Mucosa of descending colon (tissue), 3 donors: ENCODE results near the gene ZBTB20. TPM values are rescaled to one million over a fixed set of nuclear protein-coding genes. Genes with fewer than 3 reads are reported as not detected.
"Not testable (repeated sequence)": the region's sequence is repeated elsewhere in the genome, so short reads cannot be mapped to it uniquely, and the experiment has no call there.

Experiments used
- ATAC-seq: fragments of 200-7000 bp; cut with Tn5 transposase; one replicate; pipeline ENCODE4 v1.9.1; 2020; ENCODE audit warnings: mild to moderate bottlenecking, moderate library complexity
- DNase-seq, 3 donors: peaks; one replicate each; pipeline ENCODE4 v3.0.0-alpha.2; 2020
- H3K36me3 ChIP-seq: fragments of 200-600 bp; one replicate; pipeline ENCODE4 v1.8.0; 2021; ENCODE audit warnings: low read depth, mild to moderate bottlenecking
- H3K4me1 ChIP-seq: fragments of 200-600 bp; one replicate; pipeline ENCODE4 v1.8.0; 2021; ENCODE audit warnings: low read depth, mild to moderate bottlenecking
- H3K4me3 ChIP-seq: fragments of 200-600 bp; one replicate; pipeline ENCODE4 v1.8.0; 2021; ENCODE audit warnings: mild to moderate bottlenecking
- H3K9me3 ChIP-seq: fragments of 200-600 bp; one replicate; pipeline ENCODE4 v1.8.0; 2021; ENCODE audit warnings: mild to moderate bottlenecking
- CTCF ChIP-seq: fragments of 200-600 bp; IDR thresholded peaks from one replicate; pipeline ENCODE4 v1.8.0; 2022; ENCODE audit warnings: antibody characterized with exemption, mild to moderate bottlenecking
- intact Hi-C, 2 donors: fragments of 100-400 bp; cut with DNase I in 1 of 2; cut with micrococcal nuclease in 1 of 2; formaldehyde crosslinking; loops; one replicate each; pipeline versions ENCODE4 v1.11.0 to v1.11.1; 2022; cut with DNase I, micrococcal nuclease
- total RNA-seq, 3 donors: library from RNA; stranded (reverse); fragmentation: NEBNext Ultra II Directional in 2 of 3; extraction: Animal tissue kit (Norgen Biotek cat#: 25700) in 2 of 3; gene quantifications; one replicate each; pipeline versions ENCODE4 v1.2.1 to v1.2.4, GENCODE V29; 2021 to 2023
- donor health status: DM: no; HTN: no; CAD: no; lungs with moderate emphysema.
- donor health status: DM: no; HTN: no; CAD: no.
- donor health status: DM: no; HTN: yes; CAD: no.

The ZBTB20 gene
- total RNA-seq, 3 donors from 2014 or later: 30.6 to 85.6 (median 37.3) TPM

GRCh38 chr3:115186351-115187148 is 39.5 kb upstream of the ZBTB20 start:
- Histone ChIP-seq H3K4me3 (no peak overlapping the region), H3K36me3 (no peaks in the 10 kb centered on the region), H3K4me1 (no peaks in the 10 kb centered on the region), H3K9me3 (peaks cover 9% of the 10 kb centered on the region)
- ATAC-seq (no peak), DNase-seq (no peak)
- intact Hi-C loops: no loop called here
- no peak for TF ChIP-seq CTCF

GRCh38 chr3:115184859-115185572 is 37.9 kb upstream of the ZBTB20 start:
- intact Hi-C loops, H3K4me1 ChIP-seq, H3K4me3 ChIP-seq, ATAC-seq, H3K36me3 ChIP-seq, DNase-seq, H3K9me3 ChIP-seq: not testable (repeated sequence)

- ATAC-seq, H3K36me3 ChIP-seq, H3K4me3 ChIP-seq, H3K9me3 ChIP-seq, DNase-seq, H3K4me1 ChIP-seq, intact Hi-C loops: not testable (repeated sequence)
Observed at GRCh38 chr3:115178930-115179329, 31.8 kb upstream of the ZBTB20 start.

GRCh38 chr3:115169808-115170207 is 22.7 kb upstream of the ZBTB20 start:
- Histone ChIP-seq H3K4me1 (no peaks in the 10 kb centered on the region), H3K36me3 (no peaks in the 10 kb centered on the region), H3K4me3 (no peak overlapping the region), H3K9me3 (no peaks in the 10 kb centered on the region)
- DNase-seq (no peak), ATAC-seq (no peak)
- no peak for TF ChIP-seq CTCF
- intact Hi-C loops: no loop called here

- Histone ChIP-seq H3K4me1 (no peaks in the 10 kb centered on the region), H3K36me3 (no peaks in the 10 kb centered on the region), H3K9me3 (no peaks in the 10 kb centered on the region), H3K4me3 (no peak overlapping the region)
- DNase-seq: no peak
- peak; percentile 38 for ATAC-seq
- TF ChIP-seq CTCF: no peak
- intact Hi-C loops: no loop called here
Observed at GRCh38 chr3:115165701-115166100, 18.6 kb upstream of the ZBTB20 start.

- Histone ChIP-seq H3K36me3 (no peaks in the 10 kb centered on the region), H3K4me3 (no peak overlapping the region), H3K4me1 (no peaks in the 10 kb centered on the region), H3K9me3 (no peaks in the 10 kb centered on the region)
- no peak for DNase-seq
- TF ChIP-seq CTCF: no peak
- intact Hi-C loops: no loop called here
- ATAC-seq: peak; percentile 70
Observed at GRCh38 chr3:115165266-115165665, 18.2 kb upstream of the ZBTB20 start.
